Ishikawa (cell line): Measurements from ENCODE around the gene ARHGAP32.

ENCODE experiments used
- CEBPB ChIP-seq: IDR thresholded peaks from 2 replicates; pipeline ENCODE4 v1.6.1; 2012
- CREB1 ChIP-seq: IDR thresholded peaks from 2 replicates; pipeline ENCODE4 v1.6.1; 2012; ENCODE audit warnings: low read depth
- EGR1 ChIP-seq: IDR thresholded peaks from 2 replicates; pipeline ENCODE4 v1.6.1; 2012
- NFIC ChIP-seq: IDR thresholded peaks from 2 replicates; pipeline ENCODE4 v1.6.1; 2012
- RAD21 ChIP-seq: IDR thresholded peaks from 2 replicates; pipeline ENCODE4 v1.6.1; 2012; ENCODE audit warnings: low read depth
- TAF1 ChIP-seq: IDR thresholded peaks from 2 replicates; pipeline ENCODE4 v1.6.1; 2012; ENCODE audit warnings: low read depth, mild to moderate bottlenecking
- TCF12 ChIP-seq: IDR thresholded peaks from 2 replicates; pipeline ENCODE4 v1.6.1; 2012; ENCODE audit warnings: low read depth
- TEAD4 ChIP-seq: IDR thresholded peaks from 2 replicates; pipeline ENCODE4 v1.6.1; 2012
- TF ChIP-seq, protein P1 (sequence below): IDR thresholded peaks from 2 replicates; pipeline ENCODE4 v1.6.1; 2012
- TF ChIP-seq, protein P2 (sequence below): IDR thresholded peaks from 2 replicates; pipeline ENCODE4 v1.6.1; 2012

DNA sequence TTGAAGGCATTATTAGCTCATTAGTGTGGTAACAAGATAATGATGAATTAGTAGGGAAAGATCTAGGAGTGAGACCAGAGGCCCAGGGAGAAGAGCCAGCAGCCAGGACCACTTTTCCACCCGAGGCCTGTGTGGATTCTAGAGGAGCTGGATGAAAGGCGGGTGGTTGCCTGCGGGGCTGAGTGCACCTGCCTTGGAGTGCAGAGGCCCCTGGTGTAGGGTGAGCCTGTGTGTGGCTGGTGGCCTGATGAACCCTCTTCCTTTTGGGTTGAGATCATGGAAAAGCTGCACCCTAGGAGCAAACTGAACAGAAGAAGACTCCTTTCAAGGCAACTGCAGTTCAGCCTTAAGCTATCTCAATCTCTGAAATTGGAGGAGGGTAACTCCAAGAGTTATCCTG, 243.5 kb downstream of the ARHGAP32 start:
- no peak for TF ChIP-seq TCF12
- no peak for TF ChIP-seq TAF1
- peak; percentile 72 for TF ChIP-seq RAD21
- no peak for TF ChIP-seq CEBPB
- TF ChIP-seq CREB1 = no peak
- no peak for TF ChIP-seq NFIC
- TF ChIP-seq TEAD4 = no peak
- TF ChIP-seq, protein P1, sequence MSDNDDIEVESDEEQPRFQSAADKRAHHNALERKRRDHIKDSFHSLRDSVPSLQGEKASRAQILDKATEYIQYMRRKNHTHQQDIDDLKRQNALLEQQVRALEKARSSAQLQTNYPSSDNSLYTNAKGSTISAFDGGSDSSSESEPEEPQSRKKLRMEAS = no peak
- TF ChIP-seq EGR1 = no peak
- TF ChIP-seq, protein P2, sequence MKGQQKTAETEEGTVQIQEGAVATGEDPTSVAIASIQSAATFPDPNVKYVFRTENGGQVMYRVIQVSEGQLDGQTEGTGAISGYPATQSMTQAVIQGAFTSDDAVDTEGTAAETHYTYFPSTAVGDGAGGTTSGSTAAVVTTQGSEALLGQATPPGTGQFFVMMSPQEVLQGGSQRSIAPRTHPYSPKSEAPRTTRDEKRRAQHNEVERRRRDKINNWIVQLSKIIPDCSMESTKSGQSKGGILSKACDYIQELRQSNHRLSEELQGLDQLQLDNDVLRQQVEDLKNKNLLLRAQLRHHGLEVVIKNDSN = no peak
